K562 (cell line): Measurements from ENCODE around the gene ZNF865. TPM values are rescaled to one million over a fixed set of nuclear protein-coding genes. Genes with fewer than 3 reads are reported as not detected.

ENCODE experiments used
- ATAC-seq: fragments of 200-7000 bp; cut with Tn5 transposase; 3 replicates; pipeline ENCODE4 v1.9.1; 2020; ENCODE audit warnings: moderate library complexity
- BruUV-seq: library from RNA; stranded (reverse); fragments of 400-500 nt; replicated peaks from 2 replicates; lab custom pipeline; 2021; lab: Mats Ljungman, UMichigan
- CTCF ChIA-PET: fragments of 300-600 bp; formaldehyde crosslinking; extraction: SDS; loops from one replicate; lab custom pipeline; 2021; ENCODE audit warnings: low intra/inter-chr PET ratio; lab: Yijun Ruan, JAX
- POLR2A ChIA-PET: fragments of 300-600, 350-650 bp; sonication (Branson Sonifier 250); formaldehyde crosslinking; extraction: SDS; loops from one replicate; lab custom pipeline; 2021; ENCODE audit warnings: antibody characterized with exemption, inconsistent platforms; lab: Yijun Ruan, JAX
- DNase-seq, 4 experiments: peaks; one replicate each; pipeline versions ENCODE4 v3.0.0 to v3.0.0-alpha.2; 2011 to 2018; ENCODE audit warnings: low spot score in 3 of 4, mixed read lengths in 3 of 4; ENCODE audit errors: extremely low read depth in 1 of 4
- FAIRE-seq: peaks from 2 replicates; lab custom pipeline; 2011; peaks lifted over from hg19 to GRCh38; lab: Jason Lieb, UNC
- H2AFZ ChIP-seq: 2 replicates; pipeline ENCODE4 v1.6.0; 2011; ENCODE audit warnings: low read depth, low read length, control low read depth, inconsistent platforms
- H3K27ac ChIP-seq: fragments of 200-600 bp; 3 replicates; pipeline ENCODE4 v1.8.0; 2011; ENCODE audit warnings: low read depth, mild to moderate bottlenecking, control low read depth, inconsistent platforms, low read length, moderate library complexity, mixed read lengths; ENCODE audit errors: extremely low read depth
- H3K27me3 ChIP-seq, 2 experiments: fragments of 300-600 bp in 1 of 2; 2 replicates in 1 of 2; 3 replicates in 1 of 2; pipeline versions ENCODE4 v1.6.0 to v1.8.0; 2011; ENCODE audit warnings: inconsistent platforms in 2 of 2, low read length in 2 of 2, mild to moderate bottlenecking in 1 of 2, mixed read lengths in 1 of 2, moderate library complexity in 1 of 2; ENCODE audit not compliant: control insufficient read depth in 2 of 2, insufficient read depth in 2 of 2
- H3K36me3 ChIP-seq: fragments of 300-600 bp; 3 replicates; pipeline ENCODE4 v1.8.0; 2011; ENCODE audit warnings: mild to moderate bottlenecking, low read length, inconsistent platforms; ENCODE audit not compliant: control insufficient read depth, insufficient read depth
- H3K4me1 ChIP-seq, 2 experiments: fragments of 200-600 bp in 1 of 2; replicated peaks in 1 of 2; 2 replicates in 1 of 2; 3 replicates in 1 of 2; pipeline versions ENCODE4 v1.5.1 to v1.8.0; 2011; ENCODE audit warnings: inconsistent platforms in 2 of 2, low read length in 2 of 2, mild to moderate bottlenecking in 1 of 2, mixed read lengths in 1 of 2, moderate library complexity in 1 of 2; ENCODE audit not compliant: control insufficient read depth in 2 of 2, insufficient read depth in 2 of 2
- H3K4me2 ChIP-seq: 2 replicates; pipeline ENCODE4 v1.6.1; 2011; ENCODE audit warnings: low read length, control low read depth, inconsistent platforms, mixed read lengths; ENCODE audit not compliant: insufficient read depth
- H3K4me3 ChIP-seq: fragments of 200-600 bp; sonication (generic), shearing (Covaris generic); 2 replicates; pipeline ENCODE4 v1.5.1; 2016; ENCODE audit warnings: control low read depth, inconsistent platforms
- H3K79me2 ChIP-seq: fragments of 200-600 bp; 3 replicates; pipeline ENCODE4 v1.8.0; 2011; ENCODE audit warnings: low read length, inconsistent platforms; ENCODE audit not compliant: control insufficient read depth, insufficient read depth
- H3K9ac ChIP-seq, 2 experiments: 2 replicates each; pipeline versions ENCODE4 v1.6.0 to v1.6.1; 2011; ENCODE audit warnings: low read depth in 2 of 2, low read length in 2 of 2, control low read depth in 1 of 2, inconsistent platforms in 1 of 2, mild to moderate bottlenecking in 1 of 2, mixed read lengths in 1 of 2; ENCODE audit not compliant: insufficient read depth in 1 of 2
- H3K9me1 ChIP-seq: one replicate; pipeline ENCODE4 v1.6.0; 2011; ENCODE audit warnings: inconsistent platforms, mild to moderate bottlenecking, low read length, moderate library complexity; ENCODE audit not compliant: control insufficient read depth, insufficient read depth
- H3K9me3 ChIP-seq: replicated peaks from 2 replicates; pipeline ENCODE4 v1.5.1; 2011; ENCODE audit warnings: low read depth, low read length, inconsistent platforms; ENCODE audit not compliant: control insufficient read depth, insufficient read depth
- H4K20me1 ChIP-seq: replicated peaks from 2 replicates; pipeline ENCODE4 v1.6.1; 2011; ENCODE audit warnings: low read length, inconsistent platforms, mixed read lengths; ENCODE audit not compliant: control insufficient read depth, insufficient read depth
- RBM39 ChIP-seq: fragments of 200-400 bp; formaldehyde crosslinking; optimal IDR thresholded peaks from 2 replicates; pipeline ENCODE3; 2018; ENCODE audit warnings: low read depth, low read length
- ZBTB7A ChIP-seq: IDR thresholded peaks from 2 replicates; pipeline ENCODE4 v1.6.1; 2011; ENCODE audit warnings: low read depth, mild to moderate bottlenecking, low read length, moderate library complexity, borderline replicate concordance; ENCODE audit not compliant: control insufficient read depth
- WGBS: fragments of 100-300 bp; shearing (Covaris generic); methylation state at CpG from one replicate; pipeline ENCODE4 v1.1.6; 2016; ENCODE audit warnings: low coverage, mixed read lengths; ENCODE audit not compliant: insufficient coverage; ENCODE audit errors: missing lambda C conversion rate; 5-methylcytosine and 5-hydroxymethylcytosine counted together
- in situ Hi-C: fragments of 300-500 bp; cut with MboI; formaldehyde crosslinking; loops from 4 replicates; pipeline ENCODE4 v1.15.0; 2018; ENCODE audit warnings: inconsistent platforms, mixed read lengths
- intact Hi-C: fragments of 100-400 bp; cut with micrococcal nuclease; formaldehyde crosslinking; loops from 2 replicates; pipeline ENCODE4 v1.14.2; 2022
- polyA plus RNA-seq, 8 experiments: library from polyadenylated mRNA; depleted of rRNA in 4 of 8; stranded (reverse) in 5 of 8; unstranded in 3 of 8; fragments of >200 nt; fragmentation: Nextera tagmentation in 2 of 8; fragmentation: Illumina TruSeq in 1 of 8; extraction: Ambion mirVana in 2 of 8; extraction: Trizol in 1 of 8; gene quantifications; 2 replicates each; pipeline versions ENCODE4 v1.2.1 to v1.2.3, GENCODE V29; 2011 to 2014; ENCODE audit warnings: inconsistent platforms in 1 of 8, missing spikeins in 1 of 8
- total RNA-seq, 7 experiments: library from RNA; depleted of rRNA in 6 of 7; stranded (reverse); fragments of >200 nt in 6 of 7; fragmentation: Illumina TruSeq in 2 of 7; extraction: Trizol in 2 of 7; gene quantifications; 2 replicates each; pipeline versions ENCODE4 v1.2.1 to v1.2.3, GENCODE V29; 2011 to 2021; ENCODE audit warnings: low replicate concordance in 1 of 7
- TF ChIP-seq, protein P1 (sequence below): fragments of 450-650 bp; IDR thresholded peaks from 2 replicates; pipeline ENCODE4 v1.6.1; 2016; ENCODE audit warnings: mild to moderate bottlenecking, moderate library complexity
- TF ChIP-seq, protein P2 (sequence below): fragments of 250-450 bp; sonication (Bioruptor Pico); IDR thresholded peaks from 2 replicates; pipeline ENCODE4 v1.8.0; 2021; ENCODE audit warnings: moderate library complexity, mild to moderate bottlenecking, inconsistent platforms
- TF ChIP-seq, protein P3 (sequence below): sonication (generic); formaldehyde crosslinking; IDR thresholded peaks from 2 replicates; pipeline ENCODE4 v1.8.0; 2022; ENCODE audit warnings: missing genetic modification reagents, mild to moderate bottlenecking, borderline replicate concordance

ZNF865 gene
- total and polyA plus RNA-seq, 9 of the 15 experiments (the other 6 are each of a cell fraction or from before 2014, with no cell fraction given): 0.40 to 18.8 (median 1.6) TPM; not detected in 2

DNA sequence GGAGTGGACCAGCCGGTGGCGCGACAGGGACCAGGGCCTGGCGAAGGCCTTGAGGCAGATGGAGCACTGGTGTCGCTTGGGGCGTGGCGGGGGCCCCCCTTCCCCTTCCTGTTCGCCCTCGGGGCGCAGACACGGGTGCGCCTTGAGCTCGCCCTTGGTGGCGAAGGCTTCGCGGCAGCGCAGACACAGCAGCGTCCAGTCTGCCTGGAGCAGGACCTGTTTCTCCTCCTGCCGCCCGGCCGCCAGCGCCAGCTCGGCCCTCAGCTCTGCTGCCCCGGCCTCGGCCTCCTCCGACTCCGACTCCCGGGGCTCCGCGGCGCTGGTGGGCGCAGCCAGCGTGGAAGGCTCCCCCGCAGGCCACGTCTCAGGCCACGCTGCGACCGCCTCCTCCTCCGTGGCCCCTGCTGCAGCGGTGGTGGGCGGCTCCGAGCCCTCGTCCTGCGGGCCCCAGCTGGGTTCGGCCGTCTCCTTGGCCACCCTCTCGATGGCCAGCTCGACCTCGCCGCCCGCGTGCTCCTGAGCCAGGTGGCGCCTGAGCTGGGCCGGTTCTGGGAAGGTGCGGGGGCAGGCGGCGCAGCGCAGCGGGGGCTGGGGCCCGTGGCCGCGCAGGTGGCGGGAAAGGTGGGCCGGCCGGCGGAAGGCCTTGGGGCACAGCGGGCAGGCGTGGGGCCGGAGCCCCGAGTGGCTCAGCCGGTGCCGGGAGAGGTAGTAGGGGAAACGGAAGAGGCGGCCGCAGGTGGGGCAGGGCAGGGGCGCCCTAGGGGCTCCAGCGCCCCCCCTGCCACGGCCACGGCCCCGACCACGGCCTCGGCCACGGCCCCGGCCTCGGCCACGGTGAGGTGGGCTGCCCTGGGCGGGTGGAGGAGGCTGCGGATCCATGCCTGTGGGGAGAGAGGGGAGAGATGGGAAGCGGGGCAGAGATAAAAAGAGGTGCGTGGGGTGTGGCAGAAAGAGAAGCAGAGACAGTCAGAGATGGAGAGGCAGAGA, 26.4 kb upstream of the ZNF865 start:
- no peaks in the 10 kb centered on the region for H3K27me3 ChIP-seq
- intact Hi-C loops: no loop called here
- H3K27ac ChIP-seq: no peak overlapping the region; the same call in 2 of the 3 replicates
- TF ChIP-seq, protein P1, sequence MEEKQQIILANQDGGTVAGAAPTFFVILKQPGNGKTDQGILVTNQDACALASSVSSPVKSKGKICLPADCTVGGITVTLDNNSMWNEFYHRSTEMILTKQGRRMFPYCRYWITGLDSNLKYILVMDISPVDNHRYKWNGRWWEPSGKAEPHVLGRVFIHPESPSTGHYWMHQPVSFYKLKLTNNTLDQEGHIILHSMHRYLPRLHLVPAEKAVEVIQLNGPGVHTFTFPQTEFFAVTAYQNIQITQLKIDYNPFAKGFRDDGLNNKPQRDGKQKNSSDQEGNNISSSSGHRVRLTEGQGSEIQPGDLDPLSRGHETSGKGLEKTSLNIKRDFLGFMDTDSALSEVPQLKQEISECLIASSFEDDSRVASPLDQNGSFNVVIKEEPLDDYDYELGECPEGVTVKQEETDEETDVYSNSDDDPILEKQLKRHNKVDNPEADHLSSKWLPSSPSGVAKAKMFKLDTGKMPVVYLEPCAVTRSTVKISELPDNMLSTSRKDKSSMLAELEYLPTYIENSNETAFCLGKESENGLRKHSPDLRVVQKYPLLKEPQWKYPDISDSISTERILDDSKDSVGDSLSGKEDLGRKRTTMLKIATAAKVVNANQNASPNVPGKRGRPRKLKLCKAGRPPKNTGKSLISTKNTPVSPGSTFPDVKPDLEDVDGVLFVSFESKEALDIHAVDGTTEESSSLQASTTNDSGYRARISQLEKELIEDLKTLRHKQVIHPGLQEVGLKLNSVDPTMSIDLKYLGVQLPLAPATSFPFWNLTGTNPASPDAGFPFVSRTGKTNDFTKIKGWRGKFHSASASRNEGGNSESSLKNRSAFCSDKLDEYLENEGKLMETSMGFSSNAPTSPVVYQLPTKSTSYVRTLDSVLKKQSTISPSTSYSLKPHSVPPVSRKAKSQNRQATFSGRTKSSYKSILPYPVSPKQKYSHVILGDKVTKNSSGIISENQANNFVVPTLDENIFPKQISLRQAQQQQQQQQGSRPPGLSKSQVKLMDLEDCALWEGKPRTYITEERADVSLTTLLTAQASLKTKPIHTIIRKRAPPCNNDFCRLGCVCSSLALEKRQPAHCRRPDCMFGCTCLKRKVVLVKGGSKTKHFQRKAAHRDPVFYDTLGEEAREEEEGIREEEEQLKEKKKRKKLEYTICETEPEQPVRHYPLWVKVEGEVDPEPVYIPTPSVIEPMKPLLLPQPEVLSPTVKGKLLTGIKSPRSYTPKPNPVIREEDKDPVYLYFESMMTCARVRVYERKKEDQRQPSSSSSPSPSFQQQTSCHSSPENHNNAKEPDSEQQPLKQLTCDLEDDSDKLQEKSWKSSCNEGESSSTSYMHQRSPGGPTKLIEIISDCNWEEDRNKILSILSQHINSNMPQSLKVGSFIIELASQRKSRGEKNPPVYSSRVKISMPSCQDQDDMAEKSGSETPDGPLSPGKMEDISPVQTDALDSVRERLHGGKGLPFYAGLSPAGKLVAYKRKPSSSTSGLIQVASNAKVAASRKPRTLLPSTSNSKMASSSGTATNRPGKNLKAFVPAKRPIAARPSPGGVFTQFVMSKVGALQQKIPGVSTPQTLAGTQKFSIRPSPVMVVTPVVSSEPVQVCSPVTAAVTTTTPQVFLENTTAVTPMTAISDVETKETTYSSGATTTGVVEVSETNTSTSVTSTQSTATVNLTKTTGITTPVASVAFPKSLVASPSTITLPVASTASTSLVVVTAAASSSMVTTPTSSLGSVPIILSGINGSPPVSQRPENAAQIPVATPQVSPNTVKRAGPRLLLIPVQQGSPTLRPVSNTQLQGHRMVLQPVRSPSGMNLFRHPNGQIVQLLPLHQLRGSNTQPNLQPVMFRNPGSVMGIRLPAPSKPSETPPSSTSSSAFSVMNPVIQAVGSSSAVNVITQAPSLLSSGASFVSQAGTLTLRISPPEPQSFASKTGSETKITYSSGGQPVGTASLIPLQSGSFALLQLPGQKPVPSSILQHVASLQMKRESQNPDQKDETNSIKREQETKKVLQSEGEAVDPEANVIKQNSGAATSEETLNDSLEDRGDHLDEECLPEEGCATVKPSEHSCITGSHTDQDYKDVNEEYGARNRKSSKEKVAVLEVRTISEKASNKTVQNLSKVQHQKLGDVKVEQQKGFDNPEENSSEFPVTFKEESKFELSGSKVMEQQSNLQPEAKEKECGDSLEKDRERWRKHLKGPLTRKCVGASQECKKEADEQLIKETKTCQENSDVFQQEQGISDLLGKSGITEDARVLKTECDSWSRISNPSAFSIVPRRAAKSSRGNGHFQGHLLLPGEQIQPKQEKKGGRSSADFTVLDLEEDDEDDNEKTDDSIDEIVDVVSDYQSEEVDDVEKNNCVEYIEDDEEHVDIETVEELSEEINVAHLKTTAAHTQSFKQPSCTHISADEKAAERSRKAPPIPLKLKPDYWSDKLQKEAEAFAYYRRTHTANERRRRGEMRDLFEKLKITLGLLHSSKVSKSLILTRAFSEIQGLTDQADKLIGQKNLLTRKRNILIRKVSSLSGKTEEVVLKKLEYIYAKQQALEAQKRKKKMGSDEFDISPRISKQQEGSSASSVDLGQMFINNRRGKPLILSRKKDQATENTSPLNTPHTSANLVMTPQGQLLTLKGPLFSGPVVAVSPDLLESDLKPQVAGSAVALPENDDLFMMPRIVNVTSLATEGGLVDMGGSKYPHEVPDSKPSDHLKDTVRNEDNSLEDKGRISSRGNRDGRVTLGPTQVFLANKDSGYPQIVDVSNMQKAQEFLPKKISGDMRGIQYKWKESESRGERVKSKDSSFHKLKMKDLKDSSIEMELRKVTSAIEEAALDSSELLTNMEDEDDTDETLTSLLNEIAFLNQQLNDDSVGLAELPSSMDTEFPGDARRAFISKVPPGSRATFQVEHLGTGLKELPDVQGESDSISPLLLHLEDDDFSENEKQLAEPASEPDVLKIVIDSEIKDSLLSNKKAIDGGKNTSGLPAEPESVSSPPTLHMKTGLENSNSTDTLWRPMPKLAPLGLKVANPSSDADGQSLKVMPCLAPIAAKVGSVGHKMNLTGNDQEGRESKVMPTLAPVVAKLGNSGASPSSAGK: no peak
- TF ChIP-seq RBM39: no peak
- TF ChIP-seq, protein P2, sequence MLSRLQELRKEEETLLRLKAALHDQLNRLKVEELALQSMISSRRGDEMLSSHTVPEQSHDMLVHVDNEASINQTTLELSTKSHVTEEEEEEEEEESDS (CRISPR knock-in tag): no peak
- TF ChIP-seq, protein P3, sequence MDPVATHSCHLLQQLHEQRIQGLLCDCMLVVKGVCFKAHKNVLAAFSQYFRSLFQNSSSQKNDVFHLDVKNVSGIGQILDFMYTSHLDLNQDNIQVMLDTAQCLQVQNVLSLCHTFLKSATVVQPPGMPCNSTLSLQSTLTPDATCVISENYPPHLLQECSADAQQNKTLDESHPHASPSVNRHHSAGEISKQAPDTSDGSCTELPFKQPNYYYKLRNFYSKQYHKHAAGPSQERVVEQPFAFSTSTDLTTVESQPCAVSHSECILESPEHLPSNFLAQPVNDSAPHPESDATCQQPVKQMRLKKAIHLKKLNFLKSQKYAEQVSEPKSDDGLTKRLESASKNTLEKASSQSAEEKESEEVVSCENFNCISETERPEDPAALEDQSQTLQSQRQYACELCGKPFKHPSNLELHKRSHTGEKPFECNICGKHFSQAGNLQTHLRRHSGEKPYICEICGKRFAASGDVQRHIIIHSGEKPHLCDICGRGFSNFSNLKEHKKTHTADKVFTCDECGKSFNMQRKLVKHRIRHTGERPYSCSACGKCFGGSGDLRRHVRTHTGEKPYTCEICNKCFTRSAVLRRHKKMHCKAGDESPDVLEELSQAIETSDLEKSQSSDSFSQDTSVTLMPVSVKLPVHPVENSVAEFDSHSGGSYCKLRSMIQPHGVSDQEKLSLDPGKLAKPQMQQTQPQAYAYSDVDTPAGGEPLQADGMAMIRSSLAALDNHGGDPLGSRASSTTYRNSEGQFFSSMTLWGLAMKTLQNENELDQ (CRISPR knock-in tag): no peak
- TF ChIP-seq ZBTB7A: peak; percentile 28; the same call in 1 of the 2 replicates

More for the DNA sequence above, 26.4 kb upstream of the ZNF865 start:
- ATAC-seq (no peak), FAIRE-seq (no peak), DNase-seq (no peak)
- WGBS: 92% methylated on average over 19 of the region's 90 CpGs
- peaks cover 12% of the 10 kb centered on the region for H3K79me2 ChIP-seq
- in situ Hi-C loops: no loop called here
- H3K36me3 ChIP-seq: peaks cover 12% of the 10 kb centered on the region; the same call in 2 of the 3 replicates
- BruUV-seq: TSS peak; percentile 49
- peak overlapping the region; percentile 83 for H3K4me2 ChIP-seq
- peaks cover 9 to 25% of the 10 kb centered on the region in 2 experiments; a peak in 3 of 5 replicates for H3K4me1 ChIP-seq
- H3K4me3 ChIP-seq: peak overlapping the region; percentile 85; the same call in 1 of the 2 replicates
- ChIA-PET CTCF (no interaction called here), POLR2A (no interaction called here)
- peak overlapping the region; percentile 77 to 95; a peak in 2 of 4 replicates for H3K9ac ChIP-seq
- H4K20me1 ChIP-seq: no peaks in the 10 kb centered on the region
- H2AFZ ChIP-seq: no peak overlapping the region
- no peaks in the 10 kb centered on the region for H3K9me3 ChIP-seq
- H3K9me1 ChIP-seq: no peaks in the 10 kb centered on the region
